H1 (cell line): ENCODE measurements around the gene FMNL1. TPM values are rescaled to one million over a fixed set of nuclear protein-coding genes. Genes with fewer than 3 reads are reported as not detected.

Experiments
- E2F6 ChIP-seq: IDR thresholded peaks from 2 replicates; pipeline ENCODE4 v1.6.1; 2012; ENCODE audit warnings: inconsistent platforms
- FOSL1 ChIP-seq: IDR thresholded peaks from 2 replicates; pipeline ENCODE4 v1.6.1; 2011; ENCODE audit warnings: mild to moderate bottlenecking, low read depth, low read length, moderate library complexity; ENCODE audit not compliant: insufficient read depth
- JUND ChIP-seq: IDR thresholded peaks from 2 replicates; pipeline ENCODE4 v1.6.1; 2011; ENCODE audit warnings: mild to moderate bottlenecking, improper control_type of control experiment, low read length
- KDM4A ChIP-seq: IDR thresholded peaks from one replicate; pipeline ENCODE4 v1.7.1; 2012; ENCODE audit warnings: low read depth, mild to moderate bottlenecking, moderate library complexity, low read length, inconsistent platforms; ENCODE audit not compliant: severe bottlenecking
- KDM5A ChIP-seq: fragments of 200-600 bp; IDR thresholded peaks from 2 replicates; pipeline ENCODE4 v1.7.1; 2012; ENCODE audit warnings: mild to moderate bottlenecking, low read length, inconsistent platforms, mixed read lengths
- MAX ChIP-seq: IDR thresholded peaks from 2 replicates; pipeline ENCODE4 v1.6.1; 2012; ENCODE audit warnings: inconsistent platforms
- POU5F1 ChIP-seq: IDR thresholded peaks from 2 replicates; pipeline ENCODE4 v1.6.1; 2011; ENCODE audit warnings: low read depth, mild to moderate bottlenecking, low read length, moderate library complexity
- RAD21 ChIP-seq, 2 experiments: IDR thresholded peaks in 1 of 2; conservative IDR thresholded peaks in 1 of 2; 2 replicates each; pipeline ENCODE4 v1.6.1; 2011; ENCODE audit warnings: low read depth in 2 of 2, low read length in 2 of 2, improper control_type of control experiment in 1 of 2, inconsistent platforms in 1 of 2, mild to moderate bottlenecking in 1 of 2, moderate library complexity in 1 of 2
- SAP30 ChIP-seq: fragments of 300-600 bp; sonication (generic); IDR thresholded peaks from 2 replicates; pipeline ENCODE4 v1.7.1; 2012; ENCODE audit warnings: low read length, moderate library complexity, mild to moderate bottlenecking, inconsistent platforms; ENCODE audit not compliant: insufficient read depth, insufficient replicate concordance
- SIRT6 ChIP-seq: IDR thresholded peaks from one replicate; pipeline ENCODE4 v1.7.1; 2012; ENCODE audit warnings: low read length, inconsistent platforms
- TAF1 ChIP-seq: IDR thresholded peaks from 2 replicates; pipeline ENCODE4 v1.6.1; 2011; ENCODE audit warnings: mild to moderate bottlenecking, low read depth, low read length
- TEAD4 ChIP-seq: IDR thresholded peaks from 2 replicates; pipeline ENCODE4 v1.6.1; 2012; ENCODE audit warnings: low read depth, low read length, inconsistent platforms, mixed read lengths
- YY1 ChIP-seq: IDR thresholded peaks from 2 replicates; pipeline ENCODE4 v1.6.1; 2011; ENCODE audit warnings: low read depth, mild to moderate bottlenecking, low read length
- polyA plus RNA-seq, 7 experiments: library from polyadenylated mRNA; depleted of rRNA in 3 of 7; stranded (reverse) in 5 of 7; unstranded in 2 of 7; fragments of >200 nt in 5 of 7; fragments of 200-250 nt in 2 of 7; gene quantifications; 1 replicate in 5 of 7; 2 replicates in 1 of 7; 4 replicates in 1 of 7; pipeline versions ENCODE4 v1.2.1 to v1.2.3, GENCODE V29; 2011 to 2013; ENCODE audit warnings: missing spikeins in 2 of 7, mixed read lengths in 2 of 7
- total RNA-seq: library from RNA; stranded (reverse); fragmentation: NEBNext Ultra II Directional; extraction: Animal tissue kit (Norgen Biotek cat#: 25700); gene quantifications from 2 replicates; pipeline ENCODE4 v1.2.1, GENCODE V29; 2021

The FMNL1 gene
- total and polyA plus RNA-seq, 2 of the 8 experiments (the other 6 are each of a cell fraction or from before 2014, with no cell fraction given), result 2.5 to 8.6 TPM

GRCh38 chr17:45231481-45232116, 9.9 kb downstream of the FMNL1 start (continued):
- TF ChIP-seq E2F6 (0 out of 2 replicates have a peak, but pooled peaks have one; percentile 30), TEAD4 (no peak), POU5F1 (no peak), TAF1 (no peak), SIRT6 (no peak), SAP30 (no peak), FOSL1 (no peak), MAX (0 out of 2 replicates have a peak, but pooled peaks have one; percentile 23), KDM4A (no peak), KDM5A (no peak), RAD21 (IDR thresholded peaks at IDR 0.05 in 1 of 2, conservative IDR thresholded peaks at IDR 0.05 in 1 of 2; ENCODE audit: low read depth in 2 of 2, low read length in 2 of 2) (peak; percentile 27 to 49; a peak in 3 of 4 replicates), JUND (no peak), YY1 (no peak)
